Measurements from ENCODE around the gene AFAP1. TPM values are rescaled to one million over a fixed set of nuclear protein-coding genes. Genes with fewer than 3 reads are reported as not detected.

AFAP1 gene
- total RNA-seq, 1 experiment from 2014 or later: 13.9 TPM

DNA sequence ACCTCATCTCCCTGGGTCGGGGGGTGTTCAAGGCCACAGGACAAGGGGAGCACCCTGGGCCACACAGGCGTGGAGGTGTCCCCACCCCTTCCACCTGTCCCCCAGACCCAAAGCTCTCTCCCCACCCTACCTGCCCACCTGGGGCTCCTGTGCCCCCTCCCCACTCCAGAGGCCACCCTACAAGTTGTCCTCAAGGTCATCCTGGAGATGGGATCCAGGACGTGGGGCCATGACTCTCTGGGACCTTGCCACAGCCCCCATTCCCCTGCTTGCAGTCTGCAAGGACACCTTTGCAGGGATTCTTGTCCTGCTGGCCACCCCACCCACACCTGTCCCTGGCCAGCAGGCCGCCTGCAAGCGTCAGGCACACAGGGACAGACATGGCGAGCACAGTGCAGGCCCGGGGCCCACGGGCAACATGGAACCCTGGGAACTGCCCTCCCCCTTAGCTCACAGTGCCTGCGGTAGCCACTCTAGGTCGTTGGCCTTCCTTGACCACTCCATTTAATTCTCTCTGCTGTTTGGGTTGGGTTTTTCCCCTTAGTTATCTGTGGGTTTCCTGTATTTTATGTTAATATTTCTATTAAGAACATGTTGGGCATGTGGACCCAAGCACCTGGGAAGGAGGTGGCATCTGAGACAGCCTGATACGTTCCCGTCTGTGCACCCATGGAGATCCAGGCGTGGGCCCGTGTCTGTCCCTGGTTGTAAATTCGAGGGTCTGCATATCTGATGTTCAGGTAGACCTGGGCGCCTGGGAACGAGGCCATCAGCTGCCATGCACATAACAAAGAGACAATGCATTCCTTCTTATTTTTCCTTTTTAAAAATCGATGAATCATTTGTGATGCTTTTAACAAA, 197.5 kb downstream of the AFAP1 start:
- no peaks in the 10 kb centered on the region for H3K9me3 ChIP-seq (replicated peaks)
- H3K4me3 ChIP-seq: no peak overlapping the region
- no peak for DNase-seq
- H3K27me3 ChIP-seq: no peaks in the 10 kb centered on the region
- no peak overlapping the region for H3K27ac ChIP-seq
- H3K4me1 ChIP-seq: peaks cover under 1% of the 10 kb centered on the region; the same call in 1 of the 2 replicates
- H3K36me3 ChIP-seq: no peaks in the 10 kb centered on the region

- DNase-seq: no peak
- H3K9me3 ChIP-seq (replicated peaks): no peaks in the 10 kb centered on the region
- H3K36me3 ChIP-seq: no peaks in the 10 kb centered on the region
- no peak overlapping the region for H3K27ac ChIP-seq
- no peak overlapping the region for H3K4me3 ChIP-seq
- H3K4me1 ChIP-seq: no peaks in the 10 kb centered on the region
- no peaks in the 10 kb centered on the region for H3K27me3 ChIP-seq
These were observed 198.7 kb downstream of the AFAP1 start for GRCh38 chr4:7740866-7741525.

DNA sequence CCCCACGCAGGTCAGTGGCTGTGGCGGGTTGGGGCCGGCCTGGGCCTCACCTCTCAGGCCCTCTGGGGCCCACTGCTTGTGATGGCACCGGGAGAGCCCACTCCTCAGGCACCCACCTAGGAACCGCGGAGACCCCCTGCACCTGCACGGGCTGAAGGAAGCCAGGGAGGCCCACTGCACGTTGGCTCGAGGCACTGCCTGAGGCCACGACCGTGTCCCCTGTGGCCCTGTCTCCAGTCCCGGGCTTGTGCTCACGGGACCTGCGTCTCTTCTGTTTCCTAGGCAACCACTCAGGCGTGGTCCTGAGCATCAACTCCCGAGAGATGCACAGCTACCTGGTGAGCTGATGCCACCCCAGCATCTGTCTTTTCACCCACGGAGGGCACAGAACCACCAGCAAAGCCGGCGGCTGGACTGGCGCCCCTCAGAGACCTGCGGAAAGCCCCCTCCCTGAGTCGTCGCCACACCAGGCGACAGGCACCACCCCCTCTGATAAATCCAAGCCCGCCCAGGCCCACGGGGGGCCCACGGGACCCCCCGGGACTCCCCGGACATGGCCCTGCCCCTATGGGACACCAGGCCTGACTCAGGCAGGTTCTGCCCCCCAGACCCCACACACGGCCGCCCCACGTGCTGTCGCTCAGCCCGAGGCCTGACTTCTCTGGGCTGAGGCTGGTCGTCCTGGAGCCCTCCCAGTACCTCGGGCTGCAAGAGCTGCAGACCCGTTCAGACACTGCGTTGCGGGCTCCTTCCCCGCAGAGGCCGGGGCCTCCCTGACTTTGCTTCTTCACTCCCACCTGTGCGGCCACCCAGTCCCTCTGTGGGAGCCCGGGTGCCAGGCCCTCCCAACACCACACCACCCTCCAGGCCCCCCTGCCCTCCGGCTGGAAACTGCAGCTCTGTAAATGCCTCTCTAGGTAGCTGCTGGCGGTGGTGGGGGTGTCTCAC, 199.5 kb downstream of the AFAP1 start:
- Histone ChIP-seq H3K4me1 (no peaks in the 10 kb centered on the region), H3K36me3 (no peaks in the 10 kb centered on the region), H3K9me3 (replicated peaks) (no peaks in the 10 kb centered on the region), H3K27ac (no peak overlapping the region), H3K27me3 (no peaks in the 10 kb centered on the region), H3K4me3 (no peak overlapping the region)
- no peak for DNase-seq

DNA sequence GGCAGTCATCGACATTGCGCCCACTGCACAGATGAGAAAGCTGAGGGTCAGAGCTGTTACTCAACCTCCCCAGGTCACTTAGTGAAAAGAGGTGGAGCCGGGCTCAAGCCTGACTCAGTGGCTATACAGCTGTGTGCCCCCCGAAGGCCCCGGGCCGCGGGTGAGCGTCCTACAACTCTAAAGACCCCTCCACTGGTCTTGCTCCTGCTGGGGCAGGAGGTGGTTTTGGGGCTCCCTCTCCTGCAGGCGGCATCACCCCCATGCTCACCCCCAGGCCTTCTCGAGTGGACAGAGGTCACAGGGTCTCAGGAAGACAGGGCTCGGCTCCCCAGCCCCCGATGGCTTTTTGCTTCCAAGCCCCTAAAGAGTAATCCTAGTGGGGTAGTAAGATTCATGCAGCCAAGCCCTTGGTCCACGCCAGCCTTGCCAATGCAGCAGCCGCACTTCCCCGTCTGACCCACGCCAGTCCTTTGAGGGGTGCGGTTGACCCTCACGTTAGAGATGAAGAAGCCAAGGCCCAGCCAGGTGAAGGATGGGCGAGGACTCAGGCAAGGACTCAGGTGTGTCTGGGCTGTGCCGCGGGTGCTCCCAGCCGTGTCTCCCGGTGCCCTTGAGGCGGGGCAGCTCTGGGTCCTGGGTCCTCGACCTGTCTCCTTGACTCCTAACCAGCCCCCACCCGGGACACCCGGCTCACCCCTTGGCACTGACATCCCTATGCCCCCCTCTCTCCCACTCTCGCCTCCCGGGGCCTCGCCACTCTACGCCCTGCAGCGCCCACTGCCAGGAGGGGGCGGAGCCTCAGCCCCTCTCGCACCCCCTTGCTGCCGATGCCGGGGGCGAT, 200.4 kb downstream of the AFAP1 start:
- Histone ChIP-seq H3K36me3 (no peaks in the 10 kb centered on the region), H3K9me3 (replicated peaks) (no peaks in the 10 kb centered on the region), H3K27me3 (no peaks in the 10 kb centered on the region), H3K4me3 (no peak overlapping the region), H3K27ac (no peak overlapping the region), H3K4me1 (0 out of 2 replicates have a peak, but pooled peaks cover 3% of the 10 kb centered on the region)
- no peak for DNase-seq

DNA sequence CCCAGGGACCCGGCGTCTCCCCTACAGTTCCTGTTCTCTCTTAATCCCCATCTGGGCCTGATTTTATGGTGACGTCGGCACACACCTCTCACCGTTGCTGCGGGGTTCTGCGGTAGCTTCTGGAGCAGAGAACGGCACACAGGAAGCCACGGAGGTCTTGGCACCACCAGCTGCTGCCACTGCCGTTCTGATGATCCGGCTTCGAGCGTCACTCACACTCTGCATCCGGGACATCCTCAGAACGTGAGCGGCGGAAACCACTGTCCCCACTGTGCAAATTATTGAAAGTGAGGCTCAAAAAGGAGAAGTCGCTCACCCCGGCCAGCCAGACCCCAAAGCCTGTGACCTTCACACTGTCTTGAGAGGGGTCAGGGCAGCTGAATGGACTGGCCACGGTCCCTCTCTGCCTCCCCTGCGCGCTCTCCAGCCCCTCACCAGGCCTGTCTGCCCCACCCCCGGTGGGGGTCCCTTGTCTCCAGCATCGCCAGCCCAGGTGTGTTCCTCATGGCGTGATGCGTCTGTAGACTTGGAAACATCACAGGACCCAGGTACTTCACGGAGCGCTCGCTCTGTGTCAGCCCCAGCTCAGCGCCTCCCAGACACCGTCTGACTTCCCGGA, 201.1 kb downstream of the AFAP1 start:
- no peaks in the 10 kb centered on the region for H3K27me3 ChIP-seq
- no peak for DNase-seq
- H3K4me1 ChIP-seq: 0 out of 2 replicates have a peak, but pooled peaks cover 5% of the 10 kb centered on the region
- H3K9me3 ChIP-seq (replicated peaks): no peaks in the 10 kb centered on the region
- no peak overlapping the region for H3K4me3 ChIP-seq
- H3K27ac ChIP-seq: no peak overlapping the region
- no peaks in the 10 kb centered on the region for H3K36me3 ChIP-seq

GRCh38 chr4:7737752-7738457, 201.8 kb downstream of the AFAP1 start:
- DNase-seq: no peak

GRCh38 chr4:7737268-7737645, 202.4 kb downstream of the AFAP1 start:
- Histone ChIP-seq H3K36me3 (no peaks in the 10 kb centered on the region), H3K27ac (no peak overlapping the region), H3K4me3 (no peak overlapping the region), H3K4me1 (0 out of 2 replicates have a peak, but pooled peaks cover 5% of the 10 kb centered on the region), H3K9me3 (replicated peaks) (no peaks in the 10 kb centered on the region), H3K27me3 (no peaks in the 10 kb centered on the region)
- no peak for DNase-seq

More at GRCh38 chr4:7737752-7738457, 201.8 kb downstream of the AFAP1 start:
- Histone ChIP-seq H3K9me3 (replicated peaks) (no peaks in the 10 kb centered on the region), H3K27me3 (no peaks in the 10 kb centered on the region), H3K27ac (no peak overlapping the region), H3K4me1 (0 out of 2 replicates have a peak, but pooled peaks cover 5% of the 10 kb centered on the region), H3K36me3 (no peaks in the 10 kb centered on the region), H3K4me3 (no peak overlapping the region)

DNA sequence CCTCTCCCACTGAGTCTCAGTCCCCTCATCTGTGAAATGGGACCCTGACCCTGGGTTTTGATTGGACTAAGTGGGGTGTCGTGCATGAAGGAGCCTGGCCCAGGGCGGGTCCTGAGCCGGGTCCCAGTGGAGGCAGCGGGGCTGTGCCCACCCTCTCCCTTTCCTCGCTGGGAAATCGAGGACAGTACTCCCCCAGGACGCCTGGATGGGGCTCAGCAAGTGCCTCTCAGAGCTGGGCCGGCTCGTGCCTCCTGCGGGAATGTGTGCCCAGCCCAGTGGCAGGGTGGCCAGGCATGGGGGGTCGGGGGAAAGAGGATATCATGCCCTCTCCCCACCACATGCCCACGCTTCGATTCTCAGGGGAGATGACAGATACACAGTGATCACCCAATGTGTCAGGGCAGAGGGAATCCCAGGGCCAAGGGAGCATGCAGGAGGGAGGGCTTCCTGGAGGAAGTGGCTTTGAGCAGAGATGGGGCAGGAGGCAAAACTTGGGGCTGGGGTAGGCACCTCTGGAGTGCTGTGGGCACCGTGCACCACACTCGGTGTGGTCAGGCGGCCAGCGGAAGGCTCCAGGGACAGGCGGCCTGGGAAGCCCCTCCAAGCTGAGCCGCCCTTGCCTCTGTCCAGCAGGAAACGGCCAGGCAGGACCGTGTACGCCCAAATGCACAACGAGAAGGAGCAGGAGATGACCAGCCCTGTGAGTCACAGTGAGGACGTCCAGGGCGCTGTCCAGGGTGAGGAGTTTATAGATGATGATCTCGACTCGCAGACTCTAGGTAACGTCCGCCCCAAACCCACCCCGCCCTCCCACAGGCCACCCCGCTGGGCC, 203.0 kb downstream of the AFAP1 start:
- Histone ChIP-seq H3K4me1 (0 out of 2 replicates have a peak, but pooled peaks cover 5% of the 10 kb centered on the region), H3K4me3 (no peak overlapping the region), H3K9me3 (replicated peaks) (no peaks in the 10 kb centered on the region), H3K36me3 (no peaks in the 10 kb centered on the region), H3K27ac (no peak overlapping the region), H3K27me3 (no peaks in the 10 kb centered on the region)
- DNase-seq: no peak

GRCh38 chr4:7735961-7736360, 203.7 kb downstream of the AFAP1 start:
- Histone ChIP-seq H3K4me1 (0 out of 2 replicates have a peak, but pooled peaks cover 5% of the 10 kb centered on the region), H3K9me3 (replicated peaks) (no peaks in the 10 kb centered on the region), H3K27ac (no peak overlapping the region), H3K27me3 (no peaks in the 10 kb centered on the region), H3K36me3 (no peaks in the 10 kb centered on the region), H3K4me3 (no peak overlapping the region)
- no peak for DNase-seq

- Histone ChIP-seq H3K4me3 (no peak overlapping the region), H3K9me3 (replicated peaks) (no peaks in the 10 kb centered on the region), H3K4me1 (0 out of 2 replicates have a peak, but pooled peaks cover 5% of the 10 kb centered on the region), H3K27me3 (no peaks in the 10 kb centered on the region), H3K27ac (no peak overlapping the region), H3K36me3 (no peaks in the 10 kb centered on the region)
- no peak for DNase-seq
These were observed 204.3 kb downstream of the AFAP1 start for GRCh38 chr4:7735395-7735794.

- no peak overlapping the region for H3K4me3 ChIP-seq
- no peak for DNase-seq
- no peak overlapping the region for H3K27ac ChIP-seq
- 0 out of 2 replicates have a peak, but pooled peaks cover 5% of the 10 kb centered on the region for H3K4me1 ChIP-seq
- no peaks in the 10 kb centered on the region for H3K9me3 ChIP-seq (replicated peaks)
- no peaks in the 10 kb centered on the region for H3K36me3 ChIP-seq
- no peaks in the 10 kb centered on the region for H3K27me3 ChIP-seq
These were observed 204.9 kb downstream of the AFAP1 start for GRCh38 chr4:7734651-7735260.

Measured in SJCRH30 (cell line).